ENCODE results near the gene LARGE2. TPM values are rescaled to one million over a fixed set of nuclear protein-coding genes. Genes with fewer than 3 reads are reported as not detected.
A peak's percentile ranks its signal among the peaks of the same experiment; 100 is the strongest.

The LARGE2 gene
- total RNA-seq, 1 donor from 2014 or later, result 59.7 TPM

DNA sequence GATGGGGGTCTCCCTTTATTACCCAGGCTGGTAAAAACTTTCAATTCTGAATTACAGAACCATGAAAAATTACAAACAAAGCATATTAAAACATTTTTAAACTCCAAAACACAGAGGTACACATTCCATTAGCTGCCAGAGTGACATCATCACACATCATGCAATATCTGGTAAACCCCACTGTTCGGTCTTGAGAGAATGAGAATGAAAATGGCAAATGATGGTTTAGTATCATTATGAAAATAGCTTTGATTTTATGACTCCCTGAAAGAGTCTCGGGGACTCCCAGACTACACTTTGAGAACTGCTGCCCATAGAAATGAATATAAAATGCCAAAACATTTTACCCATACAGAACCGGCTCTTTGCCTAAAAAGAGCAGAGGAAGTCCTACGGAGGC lies 18.8 kb downstream of the LARGE2 start:
- CTCF ChIA-PET, result interaction anchor here (1.5 to 1.9 kb wide), 2 partner anchors 11 to 24 kb away, joined by 4 to 9 read pairs; no protein-coding TSS in a partner anchor

DNA sequence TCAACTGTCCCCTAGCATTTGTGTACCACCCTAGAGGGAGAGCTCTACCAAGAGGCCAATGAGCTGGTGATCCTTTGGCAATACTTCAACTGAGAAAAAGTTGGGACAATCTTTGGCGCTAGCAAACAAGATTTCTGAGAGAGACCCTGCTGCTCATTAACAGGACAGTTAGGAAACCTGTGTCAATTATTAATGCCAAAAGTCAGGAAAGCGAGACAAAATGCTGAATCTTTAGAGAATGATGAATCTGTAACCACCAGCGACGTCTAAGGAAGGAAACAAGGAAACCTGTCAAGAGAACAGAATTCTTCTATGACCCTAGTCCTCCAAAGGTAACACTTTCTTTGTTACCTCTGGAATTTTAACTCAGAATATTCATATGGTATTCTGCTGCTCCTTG lies 19.9 kb downstream of the LARGE2 start:
- DNase-seq (no peak), ATAC-seq (ENCODE audit: low read depth) (no peak)
- Mint-ChIP-seq H3K4me1 (peaks cover 37% of the 10 kb centered on the region), H3K36me3 (ENCODE audit: low read depth) (peaks cover 46% of the 10 kb centered on the region), H3K27me3 (no peaks in the 10 kb centered on the region), H3K4me3 (no peak overlapping the region), H3K9me3 (no peaks in the 10 kb centered on the region), H3K27ac (peak overlapping the region; percentile 13)
- ChIA-PET POLR2A (interaction anchor here (1.0 to 1.7 kb wide), 2 partner anchors 9 to 12 kb away, joined by 3 to 9 read pairs; no protein-coding TSS in a partner anchor), CTCF (interaction anchor here (1.5 to 1.9 kb wide), 2 partner anchors 12 to 23 kb away, joined by 4 to 9 read pairs; no protein-coding TSS in a partner anchor)
- intact Hi-C loops (cut with micrococcal nuclease), result no loop called here
- TF ChIP-seq, protein P1, sequence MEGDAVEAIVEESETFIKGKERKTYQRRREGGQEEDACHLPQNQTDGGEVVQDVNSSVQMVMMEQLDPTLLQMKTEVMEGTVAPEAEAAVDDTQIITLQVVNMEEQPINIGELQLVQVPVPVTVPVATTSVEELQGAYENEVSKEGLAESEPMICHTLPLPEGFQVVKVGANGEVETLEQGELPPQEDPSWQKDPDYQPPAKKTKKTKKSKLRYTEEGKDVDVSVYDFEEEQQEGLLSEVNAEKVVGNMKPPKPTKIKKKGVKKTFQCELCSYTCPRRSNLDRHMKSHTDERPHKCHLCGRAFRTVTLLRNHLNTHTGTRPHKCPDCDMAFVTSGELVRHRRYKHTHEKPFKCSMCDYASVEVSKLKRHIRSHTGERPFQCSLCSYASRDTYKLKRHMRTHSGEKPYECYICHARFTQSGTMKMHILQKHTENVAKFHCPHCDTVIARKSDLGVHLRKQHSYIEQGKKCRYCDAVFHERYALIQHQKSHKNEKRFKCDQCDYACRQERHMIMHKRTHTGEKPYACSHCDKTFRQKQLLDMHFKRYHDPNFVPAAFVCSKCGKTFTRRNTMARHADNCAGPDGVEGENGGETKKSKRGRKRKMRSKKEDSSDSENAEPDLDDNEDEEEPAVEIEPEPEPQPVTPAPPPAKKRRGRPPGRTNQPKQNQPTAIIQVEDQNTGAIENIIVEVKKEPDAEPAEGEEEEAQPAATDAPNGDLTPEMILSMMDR (IDR thresholded peaks at IDR 0.05), result no peak

More for the DNA sequence above, 18.8 kb downstream of the LARGE2 start:
- TF ChIP-seq, protein P1 (IDR thresholded peaks at IDR 0.05), result no peak
- peaks cover 37% of the 10 kb centered on the region for H3K36me3 Mint-ChIP-seq (ENCODE audit: low read depth)
- peaks cover 46% of the 10 kb centered on the region for H3K4me1 Mint-ChIP-seq
- no peak for DNase-seq
- no peak for ATAC-seq (ENCODE audit: low read depth)
- H3K9me3 Mint-ChIP-seq, result no peaks in the 10 kb centered on the region
- H3K27me3 Mint-ChIP-seq, result no peaks in the 10 kb centered on the region
- H3K27ac Mint-ChIP-seq, result peak overlapping the region; percentile 50
- H3K4me3 Mint-ChIP-seq, result no peak overlapping the region
- POLR2A ChIA-PET, result interaction anchor here (0.7 to 14.9 kb wide), 4 partner anchors 11 to 23 kb away, joined by 3 to 263 read pairs (median 6); partner anchors contain the start of gene PEX16
- intact Hi-C loops (cut with micrococcal nuclease), result no loop called here

DNA sequence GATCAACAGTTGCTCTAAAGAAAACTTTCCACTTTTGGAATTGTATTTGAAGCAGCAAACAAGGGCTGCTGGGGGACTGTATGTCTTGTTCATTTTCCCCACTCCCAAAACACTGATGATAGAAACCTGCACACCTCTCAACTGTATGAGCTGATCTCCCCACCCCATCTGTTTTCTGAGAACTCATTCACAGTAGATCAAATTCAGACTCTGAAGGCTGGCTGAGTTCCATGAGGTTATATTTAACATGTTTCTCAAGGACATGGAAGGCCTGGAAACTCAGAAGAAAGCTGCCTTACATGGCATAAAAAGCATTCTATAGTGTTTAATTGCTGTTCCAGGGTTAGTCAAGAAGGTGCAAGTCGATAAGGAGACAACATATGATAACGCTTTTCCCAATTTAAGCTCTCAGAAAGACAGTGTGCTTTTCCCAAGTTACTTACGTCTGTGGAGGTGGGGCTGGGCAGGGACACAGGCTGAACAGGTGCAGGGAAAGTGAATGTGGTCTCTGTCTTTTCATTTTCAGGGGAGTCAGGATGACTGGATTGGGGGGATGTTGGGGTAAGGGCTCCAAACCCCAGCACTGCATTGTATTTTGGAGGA lies 23.0 kb downstream of the LARGE2 start:
- peak overlapping the region; percentile 33 for H3K27ac Mint-ChIP-seq
- no peak overlapping the region for H3K4me3 Mint-ChIP-seq
- H3K9me3 Mint-ChIP-seq, result no peaks in the 10 kb centered on the region
- TF ChIP-seq, protein P1 (IDR thresholded peaks at IDR 0.05), result no peak
- DNase-seq, result no peak
- ATAC-seq (ENCODE audit: low read depth), result no peak
- intact Hi-C loops (cut with micrococcal nuclease), result no loop called here
- no peaks in the 10 kb centered on the region for H3K27me3 Mint-ChIP-seq
- CTCF ChIA-PET, result no interaction called here
- peaks cover 10% of the 10 kb centered on the region for H3K4me1 Mint-ChIP-seq
- POLR2A ChIA-PET, result interaction anchor here (0.9 to 1.4 kb wide), 2 partner anchors 15 to 24 kb away, joined by 3 to 4 read pairs; no protein-coding TSS in a partner anchor
- H3K36me3 Mint-ChIP-seq (ENCODE audit: low read depth), result peaks cover 77% of the 10 kb centered on the region

DNA sequence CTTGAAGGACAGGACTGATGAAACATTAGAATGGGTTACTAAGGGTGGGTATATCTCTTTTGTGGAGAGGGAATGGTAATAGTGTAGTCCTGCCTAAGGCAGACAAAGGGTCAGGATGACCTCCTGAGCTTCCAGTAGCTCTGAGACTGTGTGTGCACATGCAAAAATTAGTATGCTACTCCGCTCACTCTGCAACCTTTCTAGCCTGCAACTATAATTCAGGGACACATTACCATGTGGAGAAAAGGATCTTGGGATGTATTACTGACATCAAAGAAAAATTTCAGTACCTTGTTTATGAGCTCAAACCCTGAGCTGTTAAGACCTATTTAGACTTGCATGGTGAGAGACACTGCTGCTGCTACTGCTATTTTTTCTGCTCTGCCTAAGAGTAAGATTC lies 25.4 kb downstream of the LARGE2 start:
- intact Hi-C loops (cut with micrococcal nuclease), result no loop called here
- Mint-ChIP-seq H3K4me3 (no peak overlapping the region), H3K36me3 (ENCODE audit: low read depth) (peaks cover 87% of the 10 kb centered on the region), H3K27me3 (no peaks in the 10 kb centered on the region), H3K9me3 (no peaks in the 10 kb centered on the region), H3K4me1 (no peaks in the 10 kb centered on the region), H3K27ac (no peak overlapping the region)
- ChIA-PET CTCF (interaction anchor here (2.1 kb wide), 1 partner anchor 59 kb away, joined by 4 read pairs; no protein-coding TSS in a partner anchor), POLR2A (interaction anchor here (1.0 kb wide), 1 partner anchor 17 kb away, joined by 3 read pairs; no protein-coding TSS in a partner anchor)
- DNase-seq (no peak), ATAC-seq (ENCODE audit: low read depth) (no peak)
- TF ChIP-seq, protein P1 (IDR thresholded peaks at IDR 0.05), result no peak

DNA sequence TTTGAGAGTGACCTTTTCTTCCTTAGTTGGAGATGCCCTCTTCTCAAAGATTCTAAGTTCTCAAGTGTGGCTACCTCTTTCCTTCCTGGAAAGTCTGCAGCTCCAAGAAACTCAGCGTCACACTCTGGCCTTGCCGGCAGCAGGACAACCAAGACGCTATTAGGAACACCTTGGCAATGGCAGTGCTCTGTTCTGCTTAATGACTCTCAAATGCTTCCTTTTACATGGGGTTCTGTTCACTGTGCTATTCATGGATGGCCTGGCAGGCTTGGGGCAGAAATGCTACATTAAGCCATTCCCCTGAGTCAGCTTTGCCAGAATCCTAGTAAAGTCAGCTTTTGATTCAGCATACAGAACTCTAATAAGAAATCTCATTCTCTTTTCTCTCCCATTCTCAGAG lies 25.9 kb downstream of the LARGE2 start:
- TF ChIP-seq, protein P1 (IDR thresholded peaks at IDR 0.05), result no peak
- intact Hi-C loops (cut with micrococcal nuclease), result no loop called here
- Mint-ChIP-seq H3K9me3 (no peaks in the 10 kb centered on the region), H3K4me3 (no peak overlapping the region), H3K4me1 (no peaks in the 10 kb centered on the region), H3K27ac (no peak overlapping the region), H3K36me3 (ENCODE audit: low read depth) (peaks cover 90% of the 10 kb centered on the region), H3K27me3 (no peaks in the 10 kb centered on the region)
- ChIA-PET CTCF (interaction anchor here (2.1 kb wide), 1 partner anchor 58 kb away, joined by 4 read pairs; no protein-coding TSS in a partner anchor), POLR2A (interaction anchor here (1.0 kb wide), 1 partner anchor 17 kb away, joined by 3 read pairs; no protein-coding TSS in a partner anchor)
- ATAC-seq (ENCODE audit: low read depth), result no peak
- no peak for DNase-seq

All from activated B cell treated with CpG ODN at 0.5 μM for 24 hours (primary cell).